ACC112 (cell line): ENCODE measurements around the gene TRPM3.
"Not testable (repeated sequence)": the region's sequence is repeated elsewhere in the genome, so short reads cannot be mapped to it uniquely, and the experiment has no call there.

Experiments
- H2AFZ ChIP-seq: fragments of 200-600 bp; sonication (generic); one replicate; pipeline ENCODE4 v1.6.0; 2017; ENCODE audit warnings: antibody characterized with exemption, low read length; ENCODE audit not compliant: unreplicated experiment
- H3K27ac ChIP-seq: fragments of 200-600 bp; sonication (generic); 2 replicates; pipeline ENCODE4 v1.5.1; 2014; ENCODE audit warnings: low read depth, mild to moderate bottlenecking, antibody characterized with exemption, low read length, moderate library complexity
- H3K27me3 ChIP-seq: fragments of 200-600 bp; sonication (generic); 2 replicates; pipeline ENCODE4 v1.6.1; 2014; ENCODE audit warnings: mild to moderate bottlenecking, antibody characterized with exemption, low read length, moderate library complexity, mixed read lengths; ENCODE audit not compliant: insufficient read depth
- H3K36me3 ChIP-seq: fragments of 200-600 bp; sonication (generic); 2 replicates; pipeline ENCODE4 v1.6.1; 2016; ENCODE audit warnings: mild to moderate bottlenecking, antibody characterized with exemption, low read length, moderate library complexity, mixed read lengths; ENCODE audit not compliant: insufficient read depth
- H3K4me1 ChIP-seq: fragments of 200-600 bp; sonication (generic); one replicate; pipeline ENCODE4 v1.6.1; 2016; ENCODE audit warnings: low read length, mixed read lengths; ENCODE audit not compliant: insufficient read depth, unreplicated experiment, control insufficient read depth
- H3K4me3 ChIP-seq: fragments of 200-600 bp; sonication (generic); 2 replicates; pipeline ENCODE4 v1.5.1; 2014; ENCODE audit warnings: mild to moderate bottlenecking, low read depth, low read length
- H3K79me2 ChIP-seq: fragments of 200-600 bp; sonication (generic); one replicate; pipeline ENCODE4 v1.6.0; 2016; ENCODE audit warnings: low read length; ENCODE audit not compliant: control insufficient read depth, unreplicated experiment, insufficient read depth

The TRPM3 gene

DNA sequence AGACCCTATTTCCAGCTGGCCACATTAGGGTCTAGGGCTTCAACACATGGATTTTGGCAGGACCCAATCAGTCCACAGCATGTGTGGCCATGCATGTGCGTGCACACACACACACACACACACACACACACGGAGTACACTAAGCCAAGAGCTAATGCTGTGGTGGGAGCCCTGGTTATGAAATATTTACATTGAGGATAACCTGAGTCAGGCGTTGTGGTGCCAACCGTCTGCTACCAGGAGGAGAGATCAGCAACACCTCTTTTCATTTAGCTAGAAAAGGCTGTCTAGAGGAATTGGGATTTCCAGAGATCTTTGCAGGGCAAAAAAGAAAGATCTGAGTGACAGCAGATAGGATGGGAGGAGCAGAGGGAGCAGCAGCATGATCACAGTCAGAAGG lies 141.5 kb downstream of the TRPM3 start:
- Histone ChIP-seq H3K27ac (no peak overlapping the region), H3K79me2 (no peaks in the 10 kb centered on the region), H3K4me3 (no peak overlapping the region), H3K4me1 (no peaks in the 10 kb centered on the region), H3K36me3 (no peaks in the 10 kb centered on the region), H3K27me3 (no peaks in the 10 kb centered on the region), H2AFZ (no peak overlapping the region)

DNA sequence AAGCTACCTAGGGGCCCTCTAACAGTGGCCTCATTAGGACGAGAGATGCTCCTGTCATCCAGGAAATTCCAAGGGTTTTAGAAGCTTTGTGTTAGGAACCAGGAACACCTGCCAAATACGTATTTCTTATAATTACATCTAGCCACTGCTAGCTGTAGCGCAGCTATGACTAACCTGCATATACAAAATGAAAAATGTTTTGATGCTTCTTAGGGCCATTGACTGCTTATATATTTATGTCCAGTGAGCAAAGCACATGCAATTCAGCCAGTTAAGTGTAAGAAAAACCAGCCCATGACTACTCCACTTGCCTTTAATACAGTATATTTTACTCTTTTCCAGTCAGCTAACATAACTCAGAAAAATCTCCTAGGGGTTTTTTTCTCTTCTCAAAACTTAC lies 143.3 kb downstream of the TRPM3 start:
- no peak overlapping the region for H3K4me3 ChIP-seq
- H3K79me2 ChIP-seq: no peaks in the 10 kb centered on the region
- H3K4me1 ChIP-seq: no peaks in the 10 kb centered on the region
- no peaks in the 10 kb centered on the region for H3K36me3 ChIP-seq
- H3K27me3 ChIP-seq: no peaks in the 10 kb centered on the region
- H2AFZ ChIP-seq: no peak overlapping the region
- H3K27ac ChIP-seq: no peak overlapping the region

DNA sequence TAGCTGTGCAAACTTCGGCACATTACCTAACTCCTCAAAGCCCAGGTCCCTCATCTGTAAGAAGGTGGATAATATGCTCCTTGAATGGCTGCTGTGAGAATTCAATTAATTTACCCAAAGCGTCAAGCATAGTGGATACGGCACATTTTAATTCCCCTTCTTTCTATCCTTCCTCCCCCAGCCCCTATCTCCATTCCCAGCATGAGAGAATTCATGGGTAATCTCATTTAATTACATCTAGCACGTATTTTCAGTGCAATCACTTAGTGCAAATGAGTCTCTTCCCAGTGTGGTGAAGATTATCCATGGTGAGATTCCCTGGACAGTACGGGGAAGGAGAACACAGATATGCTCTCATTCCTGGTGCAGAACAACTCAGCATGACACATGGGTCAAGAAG lies 145.6 kb downstream of the TRPM3 start:
- Histone ChIP-seq H3K4me3 (no peak overlapping the region), H2AFZ (no peak overlapping the region), H3K4me1 (no peaks in the 10 kb centered on the region), H3K27me3 (no peaks in the 10 kb centered on the region), H3K36me3 (no peaks in the 10 kb centered on the region), H3K79me2 (no peaks in the 10 kb centered on the region), H3K27ac (no peak overlapping the region)

DNA sequence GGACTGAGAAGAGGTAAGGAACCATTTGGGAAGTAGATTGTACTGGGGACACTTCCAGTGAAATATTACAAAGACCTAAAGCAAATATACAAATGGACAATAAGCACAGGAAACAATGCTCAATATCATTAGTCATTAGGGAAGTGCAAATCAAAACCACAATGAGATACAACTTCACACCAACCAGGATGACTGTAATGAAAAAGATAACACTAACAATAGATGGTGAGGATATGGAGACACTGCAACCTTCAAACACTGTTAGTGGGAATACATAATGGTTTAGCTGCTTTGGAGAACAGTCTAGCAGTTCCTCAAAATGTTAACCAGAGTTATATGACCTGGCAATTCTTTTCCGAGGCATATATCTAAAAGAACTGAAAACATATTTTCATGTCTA lies 149.7 kb downstream of the TRPM3 start:
- H3K36me3 ChIP-seq: no peaks in the 10 kb centered on the region
- no peak overlapping the region for H2AFZ ChIP-seq
- no peak overlapping the region for H3K27ac ChIP-seq
- H3K27me3 ChIP-seq: no peaks in the 10 kb centered on the region
- H3K79me2 ChIP-seq: no peaks in the 10 kb centered on the region
- H3K4me1 ChIP-seq: no peaks in the 10 kb centered on the region
- no peak overlapping the region for H3K4me3 ChIP-seq

DNA sequence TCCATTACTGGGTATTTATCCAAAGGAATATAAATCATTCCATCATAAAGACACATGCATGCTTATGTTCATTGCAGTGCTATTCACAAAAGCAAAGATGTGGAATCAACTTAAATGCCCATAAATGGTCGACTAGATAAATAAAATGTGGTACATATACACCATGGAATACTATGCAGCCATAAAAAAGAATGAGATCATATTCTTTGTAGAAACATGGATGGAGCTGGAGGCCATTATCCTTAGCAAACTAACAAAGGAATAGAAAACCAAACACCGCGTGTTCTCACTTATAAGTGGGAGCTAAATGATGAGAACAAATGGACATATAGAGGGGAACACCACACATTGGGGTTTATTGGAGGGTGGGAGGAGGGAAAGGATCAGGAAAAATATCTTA lies 155.0 kb downstream of the TRPM3 start:
- not testable (repeated sequence) for H3K4me3 ChIP-seq, H3K27me3 ChIP-seq, H3K4me1 ChIP-seq

DNA sequence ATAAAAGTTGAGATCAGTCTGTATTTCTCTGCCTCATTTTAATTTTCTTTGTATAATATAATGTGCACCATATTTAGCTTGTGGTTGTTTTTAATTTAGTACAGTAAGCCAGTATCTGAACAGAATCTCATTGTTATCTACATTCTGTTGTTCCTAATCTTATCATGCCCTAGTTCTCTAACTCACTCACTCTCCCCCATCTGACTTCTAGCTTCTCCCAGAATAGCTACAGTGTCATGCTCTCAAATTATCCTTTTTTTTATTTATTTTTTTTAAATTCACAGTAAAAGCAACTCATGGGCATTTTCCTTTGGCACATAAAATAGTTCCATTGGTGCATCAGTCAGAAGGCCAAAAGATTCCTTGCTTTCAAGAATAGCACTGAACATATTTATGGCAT lies 156.6 kb downstream of the TRPM3 start:
- Histone ChIP-seq H3K4me3 (no peak overlapping the region), H3K27me3 (no peaks in the 10 kb centered on the region), H3K36me3 (no peaks in the 10 kb centered on the region), H2AFZ (no peak overlapping the region), H3K27ac (no peak overlapping the region), H3K79me2 (no peaks in the 10 kb centered on the region), H3K4me1 (no peaks in the 10 kb centered on the region)

More for the DNA sequence above, 155.0 kb downstream of the TRPM3 start:
- H3K27ac ChIP-seq, H2AFZ ChIP-seq, H3K36me3 ChIP-seq, H3K79me2 ChIP-seq: not testable (repeated sequence)

DNA sequence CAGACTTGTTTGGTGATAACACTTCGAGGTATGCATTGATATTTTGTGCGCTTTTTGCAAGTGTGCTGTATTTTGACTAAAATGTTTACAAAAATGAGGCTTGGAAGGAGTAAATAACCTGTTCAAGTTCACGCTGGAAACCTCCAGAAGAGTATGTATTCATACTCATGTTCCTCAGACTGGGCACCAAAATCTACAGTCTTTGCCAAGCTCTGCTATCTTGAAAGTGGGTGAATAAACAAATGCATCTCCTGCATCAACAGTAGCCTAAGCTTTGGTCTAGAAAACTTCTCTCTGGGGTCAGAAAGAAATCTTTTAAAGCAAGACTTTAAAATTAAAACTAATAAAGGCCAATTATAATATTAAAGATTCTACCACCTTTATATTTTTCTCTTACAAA lies 157.9 kb downstream of the TRPM3 start:
- no peaks in the 10 kb centered on the region for H3K79me2 ChIP-seq
- no peak overlapping the region for H2AFZ ChIP-seq
- no peaks in the 10 kb centered on the region for H3K27me3 ChIP-seq
- no peaks in the 10 kb centered on the region for H3K4me1 ChIP-seq
- no peak overlapping the region for H3K4me3 ChIP-seq
- H3K36me3 ChIP-seq: no peaks in the 10 kb centered on the region
- H3K27ac ChIP-seq: no peak overlapping the region

DNA sequence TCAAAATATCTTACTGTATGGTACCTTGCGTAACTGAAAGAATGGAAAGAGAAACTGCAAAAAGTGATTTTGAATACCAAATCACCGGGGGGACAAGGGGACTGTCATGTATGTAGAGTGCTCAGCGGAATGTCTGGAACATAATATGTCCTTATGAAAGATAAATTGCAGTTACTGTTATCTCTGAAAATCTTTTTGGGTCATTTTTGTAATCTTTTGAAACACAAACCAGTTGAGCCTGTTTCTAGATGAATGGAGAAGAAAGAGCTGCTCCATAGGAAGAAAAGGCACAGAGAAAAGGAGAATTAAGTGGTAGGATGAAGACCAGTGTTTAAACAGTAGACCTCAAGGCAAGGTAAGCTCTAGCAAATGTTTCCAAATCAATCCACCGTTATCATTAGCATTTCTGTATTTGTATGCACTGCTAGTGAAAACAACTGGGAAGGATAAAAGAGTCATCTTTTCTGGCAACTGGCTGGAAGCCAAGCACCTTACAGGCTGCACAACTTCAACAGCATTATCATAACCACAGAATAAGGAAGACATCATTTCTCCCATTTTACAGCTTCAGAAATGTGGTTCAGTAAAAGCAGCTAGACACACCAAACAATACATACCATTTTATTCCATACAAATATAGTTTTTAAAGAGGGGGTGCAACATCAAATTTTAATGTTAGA lies 158.5 kb downstream of the TRPM3 start:
- Histone ChIP-seq H3K4me1 (no peaks in the 10 kb centered on the region), H3K79me2 (no peaks in the 10 kb centered on the region), H3K4me3 (no peak overlapping the region), H3K27ac (no peak overlapping the region), H3K27me3 (no peaks in the 10 kb centered on the region), H3K36me3 (no peaks in the 10 kb centered on the region), H2AFZ (no peak overlapping the region)

DNA sequence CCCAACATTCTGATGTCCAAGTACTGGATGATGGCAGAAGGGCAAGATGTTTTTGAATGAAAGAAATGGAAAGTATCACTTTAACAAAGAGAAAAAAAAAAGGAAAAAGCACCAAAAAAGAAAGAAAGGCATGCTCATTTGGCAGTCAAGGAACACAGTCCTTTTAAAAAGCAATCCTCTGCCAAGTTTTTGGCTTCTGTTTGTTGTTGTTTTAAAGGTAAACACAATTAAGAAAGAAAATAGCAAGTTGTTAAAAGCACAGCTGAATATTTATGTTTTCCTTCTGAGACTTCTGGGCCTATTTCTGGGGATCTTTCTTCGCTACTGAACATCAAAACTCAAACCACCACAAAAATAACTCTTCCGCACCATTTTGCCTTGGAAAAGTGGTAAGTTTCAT lies 162.1 kb downstream of the TRPM3 start:
- no peaks in the 10 kb centered on the region for H3K27me3 ChIP-seq
- H3K27ac ChIP-seq: no peak overlapping the region
- no peak overlapping the region for H2AFZ ChIP-seq
- H3K79me2 ChIP-seq: no peaks in the 10 kb centered on the region
- H3K4me3 ChIP-seq: no peak overlapping the region
- peaks cover 13% of the 10 kb centered on the region for H3K4me1 ChIP-seq
- H3K36me3 ChIP-seq: no peaks in the 10 kb centered on the region

DNA sequence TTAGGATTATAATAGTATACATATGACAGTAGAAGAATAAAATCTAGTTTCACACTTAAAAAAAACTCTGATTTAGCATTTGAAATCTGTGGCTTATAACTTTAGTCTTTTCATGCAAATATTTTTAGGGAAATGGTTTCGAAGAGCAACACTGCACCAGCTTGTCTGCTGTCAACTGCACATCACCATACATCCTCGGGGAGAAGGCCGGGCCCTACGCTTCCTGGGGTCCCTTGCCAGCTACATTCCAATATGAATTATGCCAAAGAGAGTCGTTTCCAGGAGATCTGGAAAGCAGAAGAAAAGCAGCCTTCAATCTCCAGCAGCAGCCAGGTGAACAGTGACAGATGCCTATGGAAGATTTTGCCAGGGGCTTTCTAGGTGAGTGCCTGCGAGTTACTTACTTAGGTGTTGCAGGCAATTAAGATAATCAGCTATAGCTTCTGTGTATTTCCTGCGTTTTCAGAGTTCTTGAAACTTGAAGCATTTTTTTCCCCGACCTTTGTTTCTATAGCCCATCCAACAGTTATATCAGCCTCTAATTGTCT lies 166.8 kb downstream of the TRPM3 start:
- Histone ChIP-seq H2AFZ (peak overlapping the region; percentile 40), H3K4me1 (peaks cover 37% of the 10 kb centered on the region), H3K79me2 (no peaks in the 10 kb centered on the region), H3K27me3 (no peaks in the 10 kb centered on the region), H3K27ac (peak overlapping the region; percentile 71), H3K36me3 (no peaks in the 10 kb centered on the region), H3K4me3 (peak overlapping the region; percentile 55)

DNA sequence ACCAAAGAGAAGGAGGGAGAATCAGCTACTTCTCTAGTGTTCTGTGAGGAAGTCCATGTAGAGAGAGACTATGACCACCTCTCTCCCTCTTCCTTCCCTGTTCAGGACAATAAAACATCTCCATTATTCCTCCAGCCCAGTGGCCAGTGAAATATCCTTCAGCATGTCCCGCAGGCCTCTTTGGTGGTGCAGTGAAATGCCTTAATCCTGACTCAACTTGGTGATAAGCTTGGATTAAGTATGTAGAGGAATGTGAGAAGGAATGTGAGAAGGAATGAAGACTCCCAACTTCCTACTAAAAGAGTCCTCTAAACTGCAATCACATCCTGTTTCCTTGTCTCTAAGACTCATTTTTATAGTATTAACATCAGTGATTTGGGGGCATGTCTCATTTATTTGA lies 167.3 kb downstream of the TRPM3 start:
- H3K4me1 ChIP-seq: peaks cover 37% of the 10 kb centered on the region
- H3K4me3 ChIP-seq: peak overlapping the region; percentile 55
- no peaks in the 10 kb centered on the region for H3K36me3 ChIP-seq
- H3K79me2 ChIP-seq: no peaks in the 10 kb centered on the region
- no peaks in the 10 kb centered on the region for H3K27me3 ChIP-seq
- H3K27ac ChIP-seq: peak overlapping the region; percentile 71
- H2AFZ ChIP-seq: peak overlapping the region; percentile 40
